Parathyroid adenoma (tissue), 2 donors: Measurements from ENCODE around the gene CAPZB.

ENCODE experiments used
- H2AFZ ChIP-seq: fragments of 300-600 bp; sonication (generic); one replicate; pipeline ENCODE4 v1.7.0; 2017; ENCODE audit warnings: antibody characterized with exemption, mild to moderate bottlenecking
- H3K27ac ChIP-seq: fragments of 300-600 bp; sonication (generic); one replicate; pipeline ENCODE4 v1.7.0; 2017
- H3K27me3 ChIP-seq: fragments of 300-600 bp; sonication (generic); one replicate; pipeline ENCODE4 v1.7.0; 2017; ENCODE audit warnings: low read length; ENCODE audit not compliant: control insufficient read depth, insufficient read depth
- H3K36me3 ChIP-seq: fragments of 300-600 bp; sonication (generic); one replicate; pipeline ENCODE4 v1.7.0; 2017; ENCODE audit warnings: low read length; ENCODE audit not compliant: control insufficient read depth, insufficient read depth
- H3K4me1 ChIP-seq: fragments of 300-600 bp; sonication (generic); one replicate; pipeline ENCODE4 v1.7.0; 2017; ENCODE audit warnings: control low read depth
- H3K4me2 ChIP-seq: fragments of 300-600 bp; sonication (generic); one replicate; pipeline ENCODE4 v1.7.0; 2017; ENCODE audit warnings: low read length
- H3K4me3 ChIP-seq: fragments of 300-600 bp; sonication (generic); one replicate; pipeline ENCODE4 v1.7.0; 2017; ENCODE audit warnings: low read depth, low read length
- H3K79me2 ChIP-seq: fragments of 300-600 bp; sonication (generic); one replicate; pipeline ENCODE4 v1.7.0; 2017; ENCODE audit warnings: control low read depth
- H3K9ac ChIP-seq: fragments of 300-600 bp; sonication (generic); one replicate; pipeline ENCODE4 v1.7.0; 2017; ENCODE audit warnings: mild to moderate bottlenecking
- H3K9me3 ChIP-seq: fragments of 300-600 bp; sonication (generic); one replicate; pipeline ENCODE4 v1.7.0; 2017; ENCODE audit warnings: low read length; ENCODE audit not compliant: control insufficient read depth
- CTCF ChIP-seq: fragments of 300-600 bp; sonication (generic); IDR thresholded peaks from one replicate; pipeline ENCODE4 v1.7.0; 2017; ENCODE audit warnings: antibody characterized with exemption, mild to moderate bottlenecking
- donor health status: primary hyperparathyroidism.

The CAPZB gene

GRCh38 chr1:19312782-19313635 is 172.3 kb downstream of the CAPZB start:
- Histone ChIP-seq H3K4me3 (peak overlapping the region; percentile 89), H3K27ac (peak overlapping the region; percentile 53), H3K27me3 (no peaks in the 10 kb centered on the region), H3K4me2 (peak overlapping the region; percentile 98), H3K79me2 (peaks cover 2% of the 10 kb centered on the region), H3K36me3 (no peaks in the 10 kb centered on the region), H2AFZ (peak overlapping the region; percentile 86), H3K9ac (peak overlapping the region; percentile 72), H3K9me3 (no peaks in the 10 kb centered on the region), H3K4me1 (no peaks in the 10 kb centered on the region)
- no peak for TF ChIP-seq CTCF

DNA sequence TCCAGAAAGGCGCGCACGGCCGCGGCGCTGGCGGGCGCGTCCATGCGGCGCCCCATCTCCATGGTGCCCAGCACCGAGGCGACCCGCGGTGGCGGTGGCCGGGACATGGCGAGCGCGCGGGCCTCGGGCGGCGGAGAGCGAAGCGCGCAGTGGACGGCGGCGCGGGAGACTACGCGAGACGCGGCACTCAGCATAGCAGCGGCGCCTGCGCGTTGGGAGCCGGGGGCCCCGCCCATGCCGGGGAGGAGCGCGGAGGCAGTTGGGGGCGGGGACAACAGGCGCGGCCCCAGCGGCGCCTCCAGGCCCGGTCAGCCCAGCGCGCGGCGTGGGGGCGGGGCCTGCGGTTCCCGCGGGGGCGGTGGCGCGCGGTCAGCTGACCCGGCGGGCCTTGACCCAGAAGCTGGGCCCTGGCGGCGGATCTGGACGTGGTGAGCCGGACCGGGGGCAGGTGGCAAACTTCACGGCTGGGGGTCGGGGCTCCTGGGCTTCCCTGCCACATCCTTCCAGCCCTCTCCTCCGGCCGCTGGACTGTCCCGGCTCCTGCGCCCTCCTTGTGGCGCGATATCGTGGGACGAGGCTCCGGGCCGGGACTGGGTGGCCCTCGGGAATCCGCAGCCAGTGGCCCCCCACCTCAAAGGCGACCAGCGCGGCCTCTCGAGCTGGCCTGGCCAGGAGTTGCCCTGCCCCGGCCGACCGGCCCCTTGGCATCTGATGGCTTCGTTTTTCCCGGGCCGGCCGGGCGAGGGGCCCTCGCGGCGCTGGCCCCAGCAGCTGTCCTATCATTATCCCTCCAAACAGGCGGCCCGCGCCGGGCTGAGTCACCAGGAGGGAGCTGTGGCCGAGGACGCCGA is 173.2 kb downstream of the CAPZB start, which contains the start of the genes AKR7A2 and SLC66A1:
AKR7A2 (minus strand) TSS at position 214 of the 851 bp plus-strand sequence; CDS start at position 194, 20 bp downstream.
SLC66A1 (plus strand) TSS at position 396 of the 851 bp plus-strand sequence. CDS start 5,352 bp downstream, outside the sequence.
- Histone ChIP-seq H3K9ac (peak within 1 kb of the TSS; percentile 72), H3K4me2 (peak within 1 kb of the TSS; percentile 98), H3K4me3 (peak within 1 kb of the TSS; percentile 89), H3K27me3 (no peaks in the 10 kb centered on the region), H2AFZ (peak within 1 kb of the TSS; percentile 86), H3K9me3 (no peaks in the 10 kb centered on the region), H3K4me1 (no peaks in the 10 kb centered on the region), H3K36me3 (no peaks in the 10 kb centered on the region), H3K79me2 (peaks cover under 1% of the 10 kb centered on the region), H3K27ac (peak within 1 kb of the TSS; percentile 53)
- no peak for TF ChIP-seq CTCF

- H3K4me1 ChIP-seq = no peaks in the 10 kb centered on the region
These were observed 173.8 kb downstream of the CAPZB start for GRCh38 chr1:19311503-19311930.

More at GRCh38 chr1:19311503-19311930, 173.8 kb downstream of the CAPZB start:
- H3K79me2 ChIP-seq = no peaks in the 10 kb centered on the region
- H3K27ac ChIP-seq = peak overlapping the region; percentile 29
- H3K9me3 ChIP-seq = no peaks in the 10 kb centered on the region
- no peak overlapping the region for H3K9ac ChIP-seq
- peak overlapping the region; percentile 71 for H3K4me2 ChIP-seq
- H3K4me3 ChIP-seq = peak overlapping the region; percentile 69
- H2AFZ ChIP-seq = peak overlapping the region; percentile 77
- no peak for TF ChIP-seq CTCF
- no peaks in the 10 kb centered on the region for H3K36me3 ChIP-seq
- no peaks in the 10 kb centered on the region for H3K27me3 ChIP-seq
